Measurements from ENCODE around the gene STAG2.

DNA sequence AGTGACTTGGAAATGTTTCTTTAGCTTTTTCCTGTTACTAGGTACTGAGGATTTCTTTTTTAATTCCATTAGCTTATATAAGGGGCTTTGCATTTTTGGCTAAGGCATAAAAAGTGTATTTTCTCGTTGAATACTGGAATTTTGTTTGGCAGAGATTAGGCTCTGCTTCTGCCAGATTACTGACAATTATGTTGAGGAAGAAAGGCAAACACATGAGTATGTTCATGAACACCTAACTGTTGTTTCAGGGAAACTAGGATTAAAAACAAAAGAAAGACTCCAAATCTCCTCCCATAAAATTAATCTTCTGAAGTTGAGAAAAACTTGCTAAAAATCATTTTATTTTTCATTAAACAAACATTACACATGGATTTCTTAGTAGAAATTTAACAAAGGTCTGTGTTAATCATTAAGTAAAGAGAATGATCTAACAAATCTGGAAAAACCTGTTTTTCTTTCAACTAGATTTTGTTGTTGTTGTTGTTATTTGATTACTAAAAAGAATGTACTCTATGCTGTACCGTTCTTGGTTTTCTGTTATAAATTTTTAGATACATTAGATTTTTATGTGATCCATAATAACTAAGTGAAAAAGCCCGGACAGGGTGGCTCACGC lies 43.3 kb upstream of the STAG2 start:
- TF ChIP-seq, protein P1, sequence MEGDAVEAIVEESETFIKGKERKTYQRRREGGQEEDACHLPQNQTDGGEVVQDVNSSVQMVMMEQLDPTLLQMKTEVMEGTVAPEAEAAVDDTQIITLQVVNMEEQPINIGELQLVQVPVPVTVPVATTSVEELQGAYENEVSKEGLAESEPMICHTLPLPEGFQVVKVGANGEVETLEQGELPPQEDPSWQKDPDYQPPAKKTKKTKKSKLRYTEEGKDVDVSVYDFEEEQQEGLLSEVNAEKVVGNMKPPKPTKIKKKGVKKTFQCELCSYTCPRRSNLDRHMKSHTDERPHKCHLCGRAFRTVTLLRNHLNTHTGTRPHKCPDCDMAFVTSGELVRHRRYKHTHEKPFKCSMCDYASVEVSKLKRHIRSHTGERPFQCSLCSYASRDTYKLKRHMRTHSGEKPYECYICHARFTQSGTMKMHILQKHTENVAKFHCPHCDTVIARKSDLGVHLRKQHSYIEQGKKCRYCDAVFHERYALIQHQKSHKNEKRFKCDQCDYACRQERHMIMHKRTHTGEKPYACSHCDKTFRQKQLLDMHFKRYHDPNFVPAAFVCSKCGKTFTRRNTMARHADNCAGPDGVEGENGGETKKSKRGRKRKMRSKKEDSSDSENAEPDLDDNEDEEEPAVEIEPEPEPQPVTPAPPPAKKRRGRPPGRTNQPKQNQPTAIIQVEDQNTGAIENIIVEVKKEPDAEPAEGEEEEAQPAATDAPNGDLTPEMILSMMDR (IDR thresholded peaks at IDR 0.05): no peak
- TF ChIP-seq POLR2A (IDR thresholded peaks at IDR 0.05): no peak

All from esophagus squamous epithelium (tissue), 4 donors.